Central memory CD4-positive, alpha-beta T cell (primary cell): ENCODE measurements around the gene DNAJC13.

Experiments
- DNase-seq: peaks from one replicate; pipeline ENCODE4 v3.0.0; 2022

DNAJC13 gene

DNA sequence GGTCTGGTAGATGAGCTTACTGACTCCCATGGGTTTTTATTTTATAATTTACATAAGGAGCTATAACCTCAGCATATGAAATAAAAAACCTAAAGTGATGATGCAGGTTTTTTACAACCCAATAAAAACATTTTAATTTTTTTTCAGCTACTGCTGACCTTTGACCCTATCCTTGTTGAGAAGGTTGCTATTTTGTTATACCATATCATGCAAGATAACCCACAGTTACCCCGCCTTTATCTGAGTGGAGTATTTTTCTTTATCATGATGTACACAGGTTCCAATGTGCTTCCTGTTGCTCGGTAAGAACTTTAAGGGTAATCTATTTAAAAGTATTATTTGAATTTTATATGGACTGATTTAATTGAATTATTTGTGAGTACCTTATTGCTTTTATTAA lies 70.8 kb downstream of the DNAJC13 start:
- DNase-seq: no peak

DNA sequence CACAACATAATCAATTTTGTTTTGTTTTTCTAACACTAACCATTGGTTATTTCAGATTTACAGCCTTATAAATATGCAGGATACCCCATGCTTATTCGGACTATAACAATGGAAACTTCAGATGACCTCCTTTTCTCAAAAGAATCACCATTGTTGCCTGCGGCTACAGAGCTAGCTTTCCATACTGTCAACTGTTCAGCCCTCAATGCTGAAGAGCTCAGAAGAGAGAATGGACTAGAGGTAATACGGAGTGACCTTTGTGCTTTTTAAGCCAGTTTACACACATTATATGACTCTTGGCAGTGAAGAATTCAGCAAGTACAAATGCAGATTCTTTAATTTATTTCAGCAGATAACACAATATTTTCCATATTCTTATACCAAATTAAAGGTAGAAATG lies 81.8 kb downstream of the DNAJC13 start:
- DNase-seq: no peak

DNA sequence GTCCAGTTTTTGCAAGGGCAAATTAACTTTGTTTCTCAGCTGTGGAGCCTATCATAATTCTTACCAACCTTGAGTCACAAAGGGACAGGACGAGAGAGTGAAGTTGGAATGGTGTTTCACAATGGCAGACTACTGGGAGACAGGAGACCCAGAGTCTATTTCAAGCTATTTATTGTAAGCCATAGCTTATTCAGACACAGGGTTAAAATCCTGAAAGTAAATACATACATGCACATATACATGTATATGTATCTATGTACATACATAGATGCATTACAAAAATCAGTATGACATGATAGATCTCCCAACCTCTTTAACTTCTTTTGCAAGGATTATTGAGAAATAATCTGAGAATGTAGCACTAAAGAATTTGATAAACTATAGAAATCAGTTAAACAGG lies 86.3 kb downstream of the DNAJC13 start:
- DNase-seq: no peak

DNA sequence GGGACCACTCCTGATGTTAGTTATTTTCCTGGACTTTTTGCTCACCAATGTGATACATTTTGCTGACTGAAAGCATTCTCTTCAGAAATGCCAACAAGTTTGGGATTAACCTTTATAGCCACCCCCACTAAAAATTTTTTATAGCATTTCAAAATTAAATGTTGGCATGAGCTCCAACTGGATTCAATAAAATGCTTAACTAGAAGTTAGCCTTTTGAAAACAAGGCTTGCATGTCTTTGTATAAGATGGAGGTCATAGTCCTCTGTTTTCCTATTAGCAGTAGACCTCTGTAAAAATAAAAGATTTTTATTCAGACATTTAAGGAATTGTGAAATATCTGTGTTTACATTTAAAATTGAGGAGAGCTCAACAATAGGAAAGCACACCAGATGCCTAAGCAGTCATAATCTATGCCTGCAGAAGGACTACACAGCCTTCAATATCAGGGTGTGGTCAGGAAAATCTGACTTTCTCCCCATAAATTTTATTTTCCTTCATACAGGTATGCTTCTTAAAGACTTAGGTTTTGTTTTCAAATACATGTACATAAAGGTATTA lies 87.2 kb downstream of the DNAJC13 start:
- no peak for DNase-seq

DNA sequence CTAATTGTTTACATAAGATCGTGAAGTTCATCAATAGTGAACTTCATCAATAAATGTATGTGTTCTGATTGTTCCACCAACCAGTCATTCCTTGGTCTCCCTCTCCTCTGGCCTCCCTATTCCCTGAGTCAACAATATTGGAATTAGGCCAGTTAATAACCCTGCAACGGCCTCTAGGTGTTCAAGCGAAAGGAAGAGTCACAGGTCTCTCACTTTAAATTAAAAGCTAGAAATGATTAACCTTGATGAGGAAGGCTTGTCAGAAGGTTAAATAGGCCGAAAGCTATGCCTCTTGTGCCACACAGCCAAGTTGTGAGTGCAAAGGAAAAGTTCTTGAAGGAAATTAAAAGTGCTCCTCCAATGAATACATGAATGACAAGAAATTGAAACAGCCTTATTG lies 90.4 kb downstream of the DNAJC13 start:
- DNase-seq: no peak

DNA sequence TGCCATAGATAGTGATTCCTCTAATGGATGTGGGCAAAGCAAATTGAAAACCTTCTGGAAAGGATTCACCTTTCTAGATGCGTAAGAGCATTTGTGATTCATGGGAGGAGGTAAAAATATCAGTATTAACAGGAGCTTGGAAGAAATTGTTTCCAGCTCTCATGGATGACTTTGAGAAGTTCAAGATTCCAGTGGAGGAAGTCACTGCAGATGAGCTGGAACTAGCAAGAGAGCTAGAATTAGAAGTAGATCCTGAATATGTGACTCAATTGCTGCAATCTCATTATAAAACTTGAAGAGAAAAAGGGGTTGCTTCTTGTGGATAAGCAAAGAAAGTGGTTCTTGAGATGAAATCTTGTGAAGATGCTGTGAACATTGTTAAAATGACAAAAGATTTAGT lies 91.8 kb downstream of the DNAJC13 start:
- DNase-seq: no peak

DNA sequence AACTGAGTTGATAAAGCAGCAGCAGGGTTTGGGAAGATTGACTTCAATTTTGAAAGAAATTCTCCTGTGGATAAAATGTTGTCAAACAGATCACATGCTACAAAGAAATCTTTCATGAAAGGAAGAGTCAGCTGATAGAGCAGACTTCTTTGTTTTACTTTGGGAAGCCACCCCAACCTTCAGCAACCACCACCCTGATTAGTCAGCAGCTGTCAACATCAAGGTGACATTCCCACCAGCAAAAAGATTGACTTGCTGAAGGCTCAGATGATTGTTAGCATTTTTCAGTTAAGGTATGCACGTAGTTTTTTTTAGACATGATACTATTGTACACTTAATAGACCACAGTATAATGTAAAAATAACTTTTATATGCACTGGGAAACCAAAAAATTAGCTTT lies 92.2 kb downstream of the DNAJC13 start:
- DNase-seq: no peak

DNA sequence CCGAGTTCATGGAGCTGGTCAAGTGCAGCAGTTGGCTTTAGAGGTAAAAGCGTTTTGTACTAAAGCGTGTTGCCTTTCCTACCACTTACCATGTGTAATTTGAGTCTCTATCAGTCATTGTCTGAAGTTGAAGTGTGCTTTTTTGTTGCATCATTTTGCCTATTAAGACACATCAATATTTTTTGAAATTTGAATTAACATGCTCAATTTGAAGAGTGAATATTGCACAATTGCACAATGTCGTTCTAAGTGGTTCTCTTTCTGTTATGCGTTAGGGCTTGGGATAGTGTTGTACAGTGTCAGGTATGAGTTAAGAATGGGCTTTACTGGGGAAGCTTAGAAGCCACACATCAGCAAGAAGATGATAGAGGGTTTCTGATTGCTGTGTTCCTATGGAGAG lies 95.8 kb downstream of the DNAJC13 start:
- no peak for DNase-seq

DNA sequence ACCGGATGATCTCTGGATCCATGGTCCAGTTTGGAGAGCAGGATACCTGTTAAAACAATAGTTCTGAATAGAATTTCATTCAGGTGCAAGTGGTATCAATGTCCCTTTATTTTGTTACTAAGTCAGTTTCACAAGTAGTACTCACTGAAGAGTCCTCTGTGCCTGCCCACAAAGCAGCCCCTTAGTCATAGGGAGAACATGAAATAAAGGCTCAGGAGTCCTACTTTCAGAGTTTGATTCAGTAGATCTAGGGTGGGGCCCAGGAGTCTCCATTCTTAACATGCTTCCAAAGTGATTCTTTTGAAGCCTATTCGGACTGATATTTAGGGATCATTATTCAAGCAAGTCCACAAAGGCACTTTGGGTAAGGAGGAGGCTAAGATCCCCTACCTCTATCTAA lies 100.0 kb downstream of the DNAJC13 start:
- no peak for DNase-seq

DNA sequence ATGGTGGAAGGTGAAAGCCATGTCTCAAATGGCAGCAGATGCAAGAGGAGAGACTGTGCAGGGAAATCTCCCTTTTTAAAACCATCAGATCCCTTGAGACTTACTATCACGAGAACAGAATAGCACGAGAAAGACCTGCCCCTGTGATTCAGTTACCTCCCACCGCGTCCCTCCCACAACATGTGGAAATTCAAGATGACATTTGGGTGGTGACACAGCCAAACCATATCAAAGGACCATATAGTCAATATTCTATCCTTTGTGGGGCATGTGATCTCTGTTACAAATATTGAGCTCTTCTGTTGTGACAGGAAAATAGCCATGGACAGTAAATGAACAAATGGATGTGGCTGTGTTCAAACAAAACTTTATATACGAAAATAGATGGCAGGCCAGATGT lies 102.6 kb downstream of the DNAJC13 start:
- DNase-seq: no peak

DNA sequence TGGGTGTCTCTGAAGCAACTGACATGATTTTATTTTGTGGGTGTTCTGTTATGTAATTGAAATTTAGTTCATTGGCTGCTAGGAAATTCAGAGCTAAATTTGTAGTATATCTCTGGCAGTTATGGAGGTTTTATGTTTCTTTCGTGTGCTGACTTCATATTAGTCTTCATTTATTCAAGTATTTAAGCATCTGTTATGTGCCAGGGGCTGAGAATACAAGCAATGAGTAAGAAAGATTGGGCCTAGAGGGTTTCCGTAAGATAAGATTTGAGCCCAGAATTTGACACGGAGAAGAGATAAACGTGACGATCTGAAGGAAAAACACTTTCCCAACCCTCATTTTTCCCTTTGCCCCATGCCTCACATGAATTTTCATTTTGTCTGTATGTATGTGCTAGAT lies 104.6 kb downstream of the DNAJC13 start:
- DNase-seq: no peak

DNA sequence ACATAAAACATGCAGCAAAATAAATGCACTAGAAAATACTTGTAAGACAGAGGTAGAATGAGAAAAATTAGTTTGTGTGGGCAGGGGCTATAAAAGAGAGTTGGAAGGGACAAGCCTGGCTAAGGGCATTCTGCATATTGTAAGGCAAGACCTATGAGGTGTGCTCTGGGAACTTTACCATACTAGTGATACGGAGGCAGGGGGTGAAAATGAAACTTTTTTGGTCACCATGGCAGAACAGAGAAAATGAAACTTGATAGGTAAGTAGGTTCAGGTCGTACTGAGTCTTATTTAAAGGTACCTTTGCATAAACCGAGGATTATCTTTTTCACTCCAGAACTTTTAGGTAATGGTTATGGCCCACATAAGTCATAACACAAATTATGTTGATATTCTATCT lies 105.1 kb downstream of the DNAJC13 start:
- DNase-seq: no peak

DNA sequence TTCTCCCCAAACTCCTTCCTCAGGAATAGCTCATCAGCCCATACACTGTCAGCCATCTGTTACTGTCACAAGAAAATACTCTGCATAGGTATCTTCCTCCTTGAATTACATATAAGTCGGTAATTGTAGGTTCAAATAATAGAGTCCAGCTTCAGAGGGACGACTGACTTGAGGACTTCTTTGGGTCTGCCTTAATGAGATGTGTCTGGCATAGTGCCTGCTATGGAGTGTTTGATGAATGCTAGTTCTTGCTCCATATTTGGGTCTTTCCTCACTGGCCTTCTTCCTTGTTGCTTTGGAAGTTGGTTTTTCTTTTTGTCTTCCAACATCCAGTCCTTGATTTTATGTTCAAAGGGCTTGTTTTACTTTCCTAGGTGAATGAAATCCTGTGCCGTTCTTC lies 113.3 kb downstream of the DNAJC13 start:
- no peak for DNase-seq

DNA sequence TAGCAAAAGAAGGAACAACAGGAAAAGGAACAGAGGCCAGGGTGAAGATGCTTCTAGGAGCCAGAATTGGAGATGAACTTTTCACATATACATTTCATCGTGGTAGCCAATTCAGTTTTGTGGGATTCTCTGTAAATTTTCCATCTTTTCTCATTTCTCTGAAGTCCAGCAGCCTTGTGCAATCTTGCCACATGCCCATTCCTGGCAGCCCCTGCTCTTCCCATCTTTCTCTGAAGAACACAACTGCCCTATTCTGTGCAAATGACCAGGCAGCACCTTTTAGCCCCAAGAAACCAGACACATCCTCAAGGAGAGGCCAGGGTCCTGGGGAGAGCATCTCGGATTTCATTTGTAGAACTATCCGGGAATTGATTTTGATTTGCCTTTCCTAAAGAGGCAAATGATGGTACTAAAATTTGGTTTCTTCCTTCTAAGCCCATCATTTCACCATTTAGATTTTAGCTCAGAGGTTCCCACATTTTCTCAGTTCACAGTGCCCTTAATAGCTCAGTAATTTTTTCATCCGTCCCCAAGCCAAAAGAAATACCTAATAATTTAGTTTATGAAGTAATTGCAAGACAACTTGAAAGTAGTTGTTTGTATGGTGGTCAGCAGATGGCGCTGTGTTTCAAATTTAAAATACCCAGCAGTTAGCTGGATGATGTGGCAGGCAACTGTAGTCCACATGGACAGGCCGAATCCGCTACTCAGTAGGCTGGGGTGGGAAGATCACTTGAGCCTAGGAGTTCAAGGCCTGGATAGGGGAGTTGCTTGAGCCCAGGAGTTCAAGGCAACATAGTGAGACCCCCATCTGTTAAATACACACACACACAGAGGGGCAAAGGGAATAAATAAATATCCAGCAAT lies 118.5 kb downstream of the DNAJC13 start:
- DNase-seq: peak; percentile 18

DNA sequence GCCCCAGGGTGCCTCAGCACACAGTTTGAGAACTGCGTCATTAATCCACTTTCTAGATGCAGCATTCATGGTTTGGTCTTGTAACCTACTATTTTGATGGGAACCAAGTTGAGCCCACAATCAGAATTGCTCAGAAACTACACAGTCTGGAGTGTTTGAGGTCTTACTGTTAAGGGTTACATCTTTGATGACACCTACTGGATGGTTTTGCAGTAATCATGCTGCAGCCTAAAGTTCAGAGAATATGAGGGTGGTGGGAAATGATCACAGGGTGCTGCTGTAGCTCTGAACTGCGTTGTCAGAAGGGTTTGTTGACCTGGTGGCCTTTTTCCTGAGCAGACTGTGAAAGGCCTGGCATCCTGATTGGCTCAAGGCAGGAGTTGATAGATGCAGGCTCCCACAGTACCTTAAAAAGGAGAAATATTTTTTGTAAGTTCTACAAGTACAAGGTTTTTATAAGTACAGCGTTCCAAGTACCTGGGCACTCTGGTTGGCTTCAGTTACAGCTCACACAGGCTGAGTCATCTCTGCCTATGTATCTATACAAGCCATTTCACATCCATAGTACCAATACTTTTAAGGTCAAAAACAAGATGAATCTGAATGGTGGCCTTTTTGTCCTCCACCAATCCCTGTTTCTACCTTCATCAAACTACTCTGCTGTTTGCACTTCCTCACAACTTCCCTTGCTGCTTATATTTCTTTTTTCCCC lies 119.3 kb downstream of the DNAJC13 start:
- no peak for DNase-seq

DNA sequence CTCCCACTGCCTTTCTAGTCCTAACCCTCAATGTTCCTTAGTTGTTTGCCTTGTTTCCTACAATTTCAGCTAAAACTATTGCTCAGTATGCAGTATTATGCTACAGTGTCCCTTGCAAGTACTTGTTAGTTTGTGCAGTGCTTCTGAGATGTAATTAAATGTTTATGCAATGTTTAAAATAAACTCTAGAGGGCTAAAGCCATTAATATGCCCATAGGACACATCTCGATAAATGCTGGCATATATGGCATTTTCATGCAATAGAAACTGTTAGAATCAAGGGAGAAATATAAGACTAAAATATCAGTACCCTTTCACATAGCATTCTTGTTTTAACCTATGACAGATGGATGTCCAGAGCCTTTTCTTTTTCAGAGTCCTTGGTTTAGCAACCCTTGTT lies 120.0 kb downstream of the DNAJC13 start:
- no peak for DNase-seq

DNA sequence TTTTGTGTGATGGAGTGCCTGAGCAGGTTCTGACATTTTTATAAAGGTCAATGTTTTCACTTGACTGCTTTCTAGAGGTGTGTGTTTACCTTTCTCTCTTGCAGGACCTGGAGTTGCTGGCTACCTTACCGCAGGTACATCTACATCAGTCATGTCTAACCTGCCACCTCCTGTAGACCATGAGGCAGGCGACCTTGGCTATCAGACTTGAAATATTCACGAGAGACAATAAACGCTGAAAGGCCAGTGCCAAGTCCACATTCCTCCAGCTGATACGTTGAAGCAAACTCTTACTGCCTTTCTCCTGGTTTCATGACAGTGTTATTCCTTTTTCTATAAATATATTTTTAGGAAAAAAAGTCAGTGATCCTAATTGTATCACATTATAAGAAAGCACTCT lies 120.8 kb downstream of the DNAJC13 start:
- no peak for DNase-seq

DNA sequence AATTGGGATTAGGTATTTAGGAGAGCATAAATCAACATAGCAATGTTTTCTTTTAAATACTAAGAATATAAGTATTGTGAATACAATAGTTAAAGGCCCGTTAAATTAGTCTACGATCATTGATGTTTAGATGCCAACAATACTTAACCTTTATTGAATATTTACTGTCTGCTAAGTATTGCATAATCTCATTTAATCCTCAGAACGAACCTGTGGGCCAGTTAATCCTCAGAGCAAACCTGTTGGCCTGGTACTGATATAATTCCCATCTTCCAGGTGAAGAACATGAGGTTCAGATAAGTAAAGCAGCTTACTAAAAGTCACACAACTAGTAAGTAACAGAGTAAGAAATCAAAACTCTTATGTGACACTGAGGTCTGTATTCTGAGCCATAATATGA lies 122.4 kb downstream of the DNAJC13 start:
- DNase-seq: no peak

DNA sequence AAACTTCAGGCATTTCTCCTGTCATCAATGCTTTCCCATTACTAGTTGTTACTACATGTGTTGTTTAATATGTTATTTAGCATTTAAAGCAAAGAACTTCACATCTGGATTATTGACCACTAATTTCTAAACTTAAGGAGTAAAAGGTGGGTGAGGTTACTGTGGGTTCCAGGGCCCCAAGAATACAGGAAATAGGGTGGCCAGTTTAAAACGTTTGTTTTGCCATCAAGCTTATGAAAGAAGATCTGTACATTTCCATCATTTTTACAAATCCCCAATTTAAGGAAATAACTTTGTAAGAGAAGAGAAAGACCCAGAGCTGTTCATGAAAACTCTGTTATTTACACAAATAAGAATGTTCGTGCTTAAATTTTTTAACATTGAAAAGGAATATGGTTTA lies 125.3 kb downstream of the DNAJC13 start:
- no peak for DNase-seq

DNA sequence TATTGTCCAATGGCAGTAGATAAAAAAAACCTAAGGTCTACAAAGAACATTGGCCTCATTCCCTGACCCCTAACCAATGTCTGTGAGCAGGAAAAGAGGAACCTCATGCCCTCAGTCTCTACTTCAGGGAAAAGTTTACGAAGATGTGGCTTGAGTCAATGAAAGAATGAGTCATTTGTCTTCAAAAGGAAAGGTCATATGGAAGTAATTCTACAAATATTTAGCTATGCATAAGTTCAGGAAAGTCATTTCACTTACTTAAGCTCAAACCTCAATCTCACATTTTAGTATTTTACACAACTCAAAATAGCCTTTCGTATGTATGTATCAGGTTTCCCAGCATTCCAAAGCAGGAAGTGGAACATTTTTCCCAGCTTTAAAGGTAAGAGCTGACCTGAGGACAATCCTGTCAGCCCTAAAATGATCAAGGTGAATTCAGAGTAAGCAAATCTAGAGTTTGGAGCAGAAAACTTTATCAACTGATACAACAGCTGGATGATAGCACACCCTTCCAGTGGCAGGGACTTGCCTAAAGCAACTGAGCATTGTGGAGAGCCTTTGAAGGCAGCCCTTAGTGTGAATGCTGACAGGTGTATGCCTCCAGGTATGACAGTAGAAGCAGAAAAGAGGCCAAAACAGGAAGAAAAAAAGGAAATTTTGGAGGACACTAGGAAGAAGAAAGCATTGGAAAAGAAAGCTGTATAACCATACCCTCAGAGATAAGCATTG lies 125.9 kb downstream of the DNAJC13 start:
- no peak for DNase-seq

DNA sequence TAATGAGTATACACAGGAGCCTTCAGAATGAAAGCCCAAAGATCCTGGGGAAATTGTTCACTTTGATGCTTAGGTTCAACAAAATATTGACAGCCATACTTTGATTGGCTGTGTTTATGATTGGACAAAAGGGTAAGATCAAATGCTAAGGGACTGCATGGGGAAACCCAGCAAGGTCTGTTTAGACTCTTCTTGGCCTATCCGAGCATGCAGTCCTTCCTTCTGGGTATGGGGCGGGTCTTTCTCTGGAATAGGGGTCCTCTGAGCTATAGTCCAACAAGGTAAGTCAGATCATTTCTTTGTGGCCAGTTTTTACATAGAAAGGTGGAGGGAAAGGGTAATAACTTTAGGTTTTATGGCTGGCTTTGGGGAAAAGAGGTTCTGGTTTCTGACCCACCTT lies 126.8 kb downstream of the DNAJC13 start:
- no peak for DNase-seq

DNA sequence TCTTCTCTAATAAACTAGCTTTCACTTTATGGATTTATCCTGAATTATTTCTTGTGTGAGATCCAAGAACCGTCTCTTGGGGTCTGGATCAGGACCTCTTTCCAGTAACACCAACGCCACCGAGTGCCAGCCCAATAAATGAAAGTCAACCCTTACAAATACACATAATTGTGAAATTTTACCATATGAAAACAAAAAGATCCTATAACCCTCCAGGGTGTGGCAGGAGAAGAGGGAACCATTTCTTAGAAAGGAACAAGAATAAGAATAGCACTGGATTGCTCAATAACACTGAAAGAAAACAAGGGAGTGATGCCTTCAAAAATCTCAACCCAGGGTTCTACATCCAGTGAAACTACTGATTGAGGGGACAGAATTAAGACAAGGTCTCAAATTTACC lies 128.2 kb downstream of the DNAJC13 start:
- DNase-seq: no peak

DNA sequence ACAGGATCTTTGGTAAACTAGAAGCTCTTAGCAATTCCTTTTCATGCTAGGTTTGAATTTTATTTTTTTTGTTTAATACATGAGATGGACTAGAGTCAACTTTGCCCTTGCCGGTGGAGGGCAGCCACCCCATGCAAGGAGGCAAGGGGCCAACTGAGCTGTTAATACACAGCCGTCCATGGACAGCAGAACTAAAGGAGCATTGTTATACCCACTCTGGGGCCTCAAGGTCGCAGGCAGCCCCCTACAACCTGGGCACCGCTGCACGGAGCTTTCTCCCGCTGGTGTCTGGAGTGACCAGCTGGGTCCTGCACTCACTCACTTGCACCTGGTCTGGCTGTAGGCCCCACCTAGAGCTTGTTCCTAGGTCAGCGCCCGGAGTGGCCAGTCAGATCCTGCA lies 131.9 kb downstream of the DNAJC13 start:
- DNase-seq: no peak
